ENCODE data around the gene DNAJC6.
A peak's percentile ranks its signal among the peaks of the same experiment; 100 is the strongest.

The DNAJC6 gene

GRCh38 chr1:65330822-65331221 lies 21.5 kb downstream of the DNAJC6 start:
- no peak overlapping the region for H3K4me3 ChIP-seq (ENCODE audit: low read depth, low read length)
- DNase-seq (ENCODE audit: low read depth), result no peak
- TF ChIP-seq CTCF (IDR thresholded peaks at IDR 0.05; ENCODE audit: control insufficient read depth, extremely low read depth, insufficient read depth), result no peak

- TF ChIP-seq CTCF (IDR thresholded peaks at IDR 0.05; ENCODE audit: control insufficient read depth, extremely low read depth, insufficient read depth), result no peak
- no peak for DNase-seq (ENCODE audit: low read depth)
- no peak overlapping the region for H3K4me3 ChIP-seq (ENCODE audit: low read depth, low read length)
Measured at GRCh38 chr1:65332821-65333220, 23.5 kb downstream of the DNAJC6 start.

GRCh38 chr1:65334081-65334480 lies 24.7 kb downstream of the DNAJC6 start:
- no peak for DNase-seq (ENCODE audit: low read depth)
- no peak for TF ChIP-seq CTCF (IDR thresholded peaks at IDR 0.05; ENCODE audit: control insufficient read depth, extremely low read depth, insufficient read depth)
- H3K4me3 ChIP-seq (ENCODE audit: low read depth, low read length), result no peak overlapping the region

- H3K4me3 ChIP-seq (ENCODE audit: low read depth, low read length), result no peak overlapping the region
- no peak for TF ChIP-seq CTCF (IDR thresholded peaks at IDR 0.05; ENCODE audit: control insufficient read depth, extremely low read depth, insufficient read depth)
- peak; percentile 22 for DNase-seq (ENCODE audit: low read depth)
Measured at GRCh38 chr1:65339866-65340468, 30.6 kb downstream of the DNAJC6 start.

GRCh38 chr1:65341381-65341780 lies 32.0 kb downstream of the DNAJC6 start:
- H3K4me3 ChIP-seq (ENCODE audit: low read depth, low read length), result no peak overlapping the region
- no peak for TF ChIP-seq CTCF (IDR thresholded peaks at IDR 0.05; ENCODE audit: control insufficient read depth, extremely low read depth, insufficient read depth)
- DNase-seq (ENCODE audit: low read depth), result no peak

- H3K4me3 ChIP-seq (ENCODE audit: low read depth, low read length), result no peak overlapping the region
- TF ChIP-seq CTCF (IDR thresholded peaks at IDR 0.05; ENCODE audit: control insufficient read depth, extremely low read depth, insufficient read depth), result no peak
- DNase-seq (ENCODE audit: low read depth), result no peak
Measured at GRCh38 chr1:65343286-65343685, 33.9 kb downstream of the DNAJC6 start.

- no peak for TF ChIP-seq CTCF (IDR thresholded peaks at IDR 0.05; ENCODE audit: control insufficient read depth, extremely low read depth, insufficient read depth)
- no peak for DNase-seq (ENCODE audit: low read depth)
- no peak overlapping the region for H3K4me3 ChIP-seq (ENCODE audit: low read depth, low read length)
Measured at GRCh38 chr1:65344171-65344814, 35.0 kb downstream of the DNAJC6 start.

Data from LNCaP clone FGC (cell line).